H9 (cell line): ENCODE data around the gene SMYD1. TPM values are rescaled to one million over a fixed set of nuclear protein-coding genes. Genes with fewer than 3 reads are reported as not detected.

Experiments
- DNase-seq: peaks from one replicate; pipeline ENCODE4 v3.0.0-alpha.2; 2017
- H2AFZ ChIP-seq: one replicate; pipeline ENCODE4 v1.6.1; 2013; ENCODE audit warnings: mild to moderate bottlenecking, low read length, control low read depth, moderate library complexity
- H2AK5ac ChIP-seq: 2 replicates; pipeline ENCODE4 v1.6.1; 2013; ENCODE audit warnings: low read length, control low read depth, mixed read lengths; ENCODE audit not compliant: insufficient read length
- H2BK120ac ChIP-seq: one replicate; pipeline ENCODE4 v1.6.1; 2013; ENCODE audit warnings: low read depth, mild to moderate bottlenecking, low read length, control low read depth, inconsistent platforms; ENCODE audit not compliant: poor library complexity, severe bottlenecking
- H2BK12ac ChIP-seq: 2 replicates; pipeline ENCODE4 v1.6.1; 2013; ENCODE audit warnings: low read length, control low read depth, mixed read lengths, low read depth; ENCODE audit not compliant: insufficient read length
- H2BK15ac ChIP-seq: 2 replicates; pipeline ENCODE4 v1.6.1; 2013; ENCODE audit warnings: low read depth, low read length, control low read depth
- H2BK20ac ChIP-seq: one replicate; pipeline ENCODE4 v1.6.1; 2013; ENCODE audit warnings: low read depth, mild to moderate bottlenecking, low read length, control low read depth, inconsistent platforms; ENCODE audit not compliant: poor library complexity, severe bottlenecking
- H2BK5ac ChIP-seq: 2 replicates; pipeline ENCODE4 v1.6.1; 2013; ENCODE audit warnings: low read length, control low read depth, mixed read lengths; ENCODE audit not compliant: insufficient read length
- H3K14ac ChIP-seq: 2 replicates; pipeline ENCODE4 v1.6.1; 2013; ENCODE audit warnings: low read length, control low read depth; ENCODE audit not compliant: insufficient read depth
- H3K18ac ChIP-seq: 2 replicates; pipeline ENCODE4 v1.6.1; 2013; ENCODE audit warnings: low read depth, mild to moderate bottlenecking, mixed read lengths, low read length, control low read depth; ENCODE audit not compliant: insufficient read length
- H3K23ac ChIP-seq: 2 replicates; pipeline ENCODE4 v1.6.1; 2013; ENCODE audit warnings: low read length, control low read depth, mixed read lengths, low read depth; ENCODE audit not compliant: insufficient read length
- H3K23me2 ChIP-seq: 2 replicates; pipeline ENCODE4 v1.6.1; 2013; ENCODE audit warnings: low read depth, mild to moderate bottlenecking, mixed read lengths, low read length, control low read depth; ENCODE audit not compliant: insufficient read length, poor library complexity, severe bottlenecking
- H3K27ac ChIP-seq: 2 replicates; pipeline ENCODE4 v1.5.1; 2013; ENCODE audit warnings: low read length, control low read depth, mixed read lengths, low read depth; ENCODE audit not compliant: insufficient read length
- H3K27me3 ChIP-seq: 2 replicates; pipeline ENCODE4 v1.6.1; 2013; ENCODE audit warnings: low read length, control low read depth, inconsistent platforms; ENCODE audit not compliant: insufficient read depth
- H3K4ac ChIP-seq: 2 replicates; pipeline ENCODE4 v1.6.1; 2013; ENCODE audit warnings: low read depth, mild to moderate bottlenecking, control low read depth, inconsistent platforms, low read length, moderate library complexity
- H3K4me1 ChIP-seq: 2 replicates; pipeline ENCODE4 v1.6.1; 2013; ENCODE audit warnings: low read length, control low read depth, inconsistent platforms; ENCODE audit not compliant: insufficient read depth
- H3K4me2 ChIP-seq: 2 replicates; pipeline ENCODE4 v1.6.1; 2013; ENCODE audit warnings: low read length, control low read depth, mixed read lengths; ENCODE audit not compliant: insufficient read length, insufficient read depth
- H3K56ac ChIP-seq: 2 replicates; pipeline ENCODE4 v1.6.1; 2013; ENCODE audit warnings: low read depth, mild to moderate bottlenecking, mixed read lengths, low read length, control low read depth; ENCODE audit not compliant: insufficient read length
- H3K79me1 ChIP-seq: 2 replicates; pipeline ENCODE4 v1.6.1; 2013; ENCODE audit warnings: low read depth, mild to moderate bottlenecking, moderate library complexity, low read length, control low read depth, inconsistent platforms; ENCODE audit not compliant: insufficient read depth, poor library complexity, severe bottlenecking
- H3K79me2 ChIP-seq: 2 replicates; pipeline ENCODE4 v1.6.1; 2013; ENCODE audit warnings: low read length, control low read depth, inconsistent platforms; ENCODE audit not compliant: insufficient read depth
- H3K9ac ChIP-seq: 2 replicates; pipeline ENCODE4 v1.6.1; 2013; ENCODE audit warnings: low read length, control low read depth, mixed read lengths; ENCODE audit not compliant: insufficient read length; ENCODE audit errors: extremely low read depth
- H3K9me3 ChIP-seq: one replicate; pipeline ENCODE4 v1.6.1; 2013; ENCODE audit warnings: low read depth, low read length, inconsistent platforms; ENCODE audit not compliant: control insufficient read depth
- H3T11ph ChIP-seq: one replicate; pipeline ENCODE4 v1.6.1; 2013; ENCODE audit warnings: mild to moderate bottlenecking, low read length, control low read depth, inconsistent platforms
- H4K20me1 ChIP-seq: one replicate; pipeline ENCODE4 v1.6.1; 2013; ENCODE audit not compliant: control insufficient read depth, insufficient read length, insufficient read depth
- H4K5ac ChIP-seq: 2 replicates; pipeline ENCODE4 v1.6.1; 2013; ENCODE audit warnings: low read depth, mild to moderate bottlenecking, mixed read lengths, low read length, control low read depth; ENCODE audit not compliant: insufficient read length
- H4K8ac ChIP-seq: replicated peaks from 2 replicates; pipeline ENCODE4 v1.6.1; 2013; ENCODE audit warnings: low read length, control low read depth, mixed read lengths, low read depth; ENCODE audit not compliant: insufficient read length
- H4K91ac ChIP-seq: 2 replicates; pipeline ENCODE4 v1.6.1; 2013; ENCODE audit warnings: low read depth, mild to moderate bottlenecking, moderate library complexity, mixed read lengths, low read length, control low read depth; ENCODE audit not compliant: insufficient read length
- H3K27ac Mint-ChIP-seq, 3 experiments: 2 replicates in 2 of 3; 3 replicates in 1 of 3; pipeline ENCODE4 v1.8.0; 2020 to 2021; ENCODE audit warnings: mixed read lengths in 3 of 3, mild to moderate bottlenecking in 1 of 3, moderate library complexity in 1 of 3
- H3K27me3 Mint-ChIP-seq: 2 replicates; pipeline ENCODE4 v1.8.0; 2021; ENCODE audit warnings: low read depth, mild to moderate bottlenecking, moderate library complexity, mixed read lengths
- H3K36me3 Mint-ChIP-seq, 3 experiments: 2 replicates in 2 of 3; 3 replicates in 1 of 3; pipeline ENCODE4 v1.8.0; 2020 to 2021; ENCODE audit warnings: low read depth in 3 of 3, mixed read lengths in 3 of 3; ENCODE audit not compliant: insufficient read depth in 1 of 3
- H3K4me1 Mint-ChIP-seq, 2 experiments: 2 replicates each; pipeline ENCODE4 v1.8.0; 2020; ENCODE audit warnings: mixed read lengths in 2 of 2
- H3K4me3 Mint-ChIP-seq, 2 experiments: 2 replicates in 1 of 2; 3 replicates in 1 of 2; pipeline ENCODE4 v1.8.0; 2020 to 2021; ENCODE audit warnings: mild to moderate bottlenecking in 2 of 2, mixed read lengths in 2 of 2, moderate library complexity in 1 of 2
- H3K9me3 Mint-ChIP-seq, 2 experiments: 2 replicates in 1 of 2; 3 replicates in 1 of 2; pipeline ENCODE4 v1.8.0; 2020; ENCODE audit warnings: mild to moderate bottlenecking in 2 of 2, mixed read lengths in 2 of 2, moderate library complexity in 1 of 2
- WGBS: extraction: QIAGEN DNeasy Blood & Tissue Kit; methylation state at CpG from one replicate; pipeline ENCODE4 v1.1.7; 2013; ENCODE audit warnings: missing lambda C conversion rate, low lambda C conversion rate, mixed read lengths; ENCODE audit not compliant: insufficient read length; ENCODE audit errors: extremely low coverage; 5-methylcytosine and 5-hydroxymethylcytosine counted together
- total RNA-seq: library from RNA; stranded (reverse); gene quantifications from 2 replicates; pipeline ENCODE4 v1.2.1, GENCODE V29; 2021
- TF ChIP-seq, protein P1 (sequence below): fragments of 200-600 bp; sonication (generic); conservative IDR thresholded peaks from 3 replicates; pipeline ENCODE4 v1.8.0; 2021; ENCODE audit warnings: antibody characterized with exemption, mild to moderate bottlenecking

Gene SMYD1
- total RNA-seq, 1 experiment from 2014 or later, result not detected

DNA sequence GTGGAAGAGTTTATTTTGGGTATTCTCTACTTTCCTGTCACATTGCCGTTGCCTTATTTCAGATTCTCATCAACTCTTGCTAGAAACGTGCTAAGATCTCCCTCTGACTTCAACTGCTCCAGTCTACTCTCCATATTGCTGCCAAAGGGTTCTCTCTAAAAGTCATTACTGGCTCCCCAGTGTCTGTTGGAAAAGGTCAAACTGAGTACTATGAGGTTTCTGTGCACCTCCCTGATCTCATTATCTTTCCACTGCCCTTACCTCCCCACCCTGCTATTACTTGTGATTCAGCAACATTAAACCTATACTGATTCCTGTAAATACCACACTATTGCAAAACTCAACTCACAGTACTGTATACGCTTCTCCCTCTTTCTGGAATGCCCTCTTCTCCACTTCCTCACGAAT, 10.2 kb upstream of the SMYD1 start:
- Mint-ChIP-seq H3K4me3 (no peak overlapping the region), H3K27ac (no peak overlapping the region), H3K4me1 (peaks cover 36 to 45% of the 10 kb centered on the region in 2 experiments), H3K9me3 (no peaks in the 10 kb centered on the region; a peak in 1 of 5 replicates), H3K36me3 (peaks cover 2 to 9% (median 3%) of the 10 kb centered on the region in 3 experiments; a peak in 5 of 7 replicates), H3K27me3 (no peaks in the 10 kb centered on the region; the same call in 1 of the 2 replicates)
- no peak overlapping the region for H3K56ac ChIP-seq
- no peak overlapping the region for H4K8ac ChIP-seq
- no peak overlapping the region for H3K4ac ChIP-seq
- H4K5ac ChIP-seq, result no peak overlapping the region
- H3K4me2 ChIP-seq, result no peak overlapping the region
- H2AK5ac ChIP-seq, result no peak overlapping the region
- H4K91ac ChIP-seq, result no peak overlapping the region
- H2BK20ac ChIP-seq, result no peak overlapping the region
- H3K18ac ChIP-seq, result no peak overlapping the region
- H3K9me3 ChIP-seq, result no peaks in the 10 kb centered on the region
- H3K9ac ChIP-seq, result no peak overlapping the region
- peaks cover 4% of the 10 kb centered on the region for H3K79me1 ChIP-seq
- H3K23ac ChIP-seq, result no peak overlapping the region
- no peak overlapping the region for H3K14ac ChIP-seq
- no peak overlapping the region for H3K27ac ChIP-seq
- TF ChIP-seq, protein P1, sequence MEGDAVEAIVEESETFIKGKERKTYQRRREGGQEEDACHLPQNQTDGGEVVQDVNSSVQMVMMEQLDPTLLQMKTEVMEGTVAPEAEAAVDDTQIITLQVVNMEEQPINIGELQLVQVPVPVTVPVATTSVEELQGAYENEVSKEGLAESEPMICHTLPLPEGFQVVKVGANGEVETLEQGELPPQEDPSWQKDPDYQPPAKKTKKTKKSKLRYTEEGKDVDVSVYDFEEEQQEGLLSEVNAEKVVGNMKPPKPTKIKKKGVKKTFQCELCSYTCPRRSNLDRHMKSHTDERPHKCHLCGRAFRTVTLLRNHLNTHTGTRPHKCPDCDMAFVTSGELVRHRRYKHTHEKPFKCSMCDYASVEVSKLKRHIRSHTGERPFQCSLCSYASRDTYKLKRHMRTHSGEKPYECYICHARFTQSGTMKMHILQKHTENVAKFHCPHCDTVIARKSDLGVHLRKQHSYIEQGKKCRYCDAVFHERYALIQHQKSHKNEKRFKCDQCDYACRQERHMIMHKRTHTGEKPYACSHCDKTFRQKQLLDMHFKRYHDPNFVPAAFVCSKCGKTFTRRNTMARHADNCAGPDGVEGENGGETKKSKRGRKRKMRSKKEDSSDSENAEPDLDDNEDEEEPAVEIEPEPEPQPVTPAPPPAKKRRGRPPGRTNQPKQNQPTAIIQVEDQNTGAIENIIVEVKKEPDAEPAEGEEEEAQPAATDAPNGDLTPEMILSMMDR, result no peak
- no peak overlapping the region for H2BK12ac ChIP-seq
- H3K79me2 ChIP-seq, result no peaks in the 10 kb centered on the region; the same call in 1 of the 2 replicates
- H2BK15ac ChIP-seq, result no peak overlapping the region
- no peak overlapping the region for H2BK120ac ChIP-seq
- DNase-seq, result no peak
- H2BK5ac ChIP-seq, result no peak overlapping the region
- no peaks in the 10 kb centered on the region for H3K27me3 ChIP-seq
- H3K23me2 ChIP-seq, result no peaks in the 10 kb centered on the region
- WGBS, result no CpG with 5 or more reads among the region's 4 CpGs
- H4K20me1 ChIP-seq, result no peaks in the 10 kb centered on the region
- no peaks in the 10 kb centered on the region; the same call in 1 of the 2 replicates for H3K4me1 ChIP-seq
- no peak overlapping the region for H3T11ph ChIP-seq
- no peak overlapping the region for H2AFZ ChIP-seq
